Superior temporal gyrus (tissue), 1 donor: ENCODE measurements around the gene EPB41L4A.
"Not testable (repeated sequence)": the region's sequence is repeated elsewhere in the genome, so short reads cannot be mapped to it uniquely, and the experiment has no call there.

ENCODE experiments used
- DNase-seq: peaks from one replicate; pipeline ENCODE4 v3.0.0-alpha.2; 2016; ENCODE audit errors: extremely low spot score

The EPB41L4A gene

GRCh38 chr5:112403069-112403468, 16.0 kb downstream of the EPB41L4A start:
- DNase-seq = no peak

GRCh38 chr5:112401924-112402323, 17.2 kb downstream of the EPB41L4A start:
- no peak for DNase-seq

- no peak for DNase-seq
Observed at GRCh38 chr5:112397690-112398089, 21.4 kb downstream of the EPB41L4A start.

GRCh38 chr5:112396430-112396829, 22.6 kb downstream of the EPB41L4A start:
- no peak for DNase-seq

- not testable (repeated sequence) for DNase-seq
Observed at GRCh38 chr5:112395299-112395698, 23.8 kb downstream of the EPB41L4A start.

GRCh38 chr5:112390327-112390726, 28.8 kb downstream of the EPB41L4A start:
- DNase-seq = no peak

GRCh38 chr5:112388739-112389138, 30.3 kb downstream of the EPB41L4A start:
- no peak for DNase-seq

GRCh38 chr5:112388074-112388473, 31.0 kb downstream of the EPB41L4A start:
- DNase-seq = no peak

- DNase-seq = no peak
Observed at GRCh38 chr5:112386766-112387165, 32.3 kb downstream of the EPB41L4A start.

- DNase-seq = no peak
Observed at GRCh38 chr5:112385969-112386368, 33.1 kb downstream of the EPB41L4A start.

- DNase-seq = no peak
Observed at GRCh38 chr5:112385566-112385965, 33.5 kb downstream of the EPB41L4A start.

GRCh38 chr5:112384523-112384922, 34.6 kb downstream of the EPB41L4A start:
- DNase-seq = no peak

- no peak for DNase-seq
Observed at GRCh38 chr5:112382886-112383285, 36.2 kb downstream of the EPB41L4A start.

- DNase-seq = no peak
Observed at GRCh38 chr5:112381521-112381920, 37.6 kb downstream of the EPB41L4A start.

- no peak for DNase-seq
Observed at GRCh38 chr5:112379542-112380325, 39.3 kb downstream of the EPB41L4A start.

- no peak for DNase-seq
Observed at GRCh38 chr5:112374818-112375217, 44.3 kb downstream of the EPB41L4A start.

- DNase-seq = no peak
Observed at GRCh38 chr5:112374356-112374755, 44.7 kb downstream of the EPB41L4A start.

- no peak for DNase-seq
Observed at GRCh38 chr5:112373885-112374284, 45.2 kb downstream of the EPB41L4A start.

GRCh38 chr5:112372543-112372942, 46.5 kb downstream of the EPB41L4A start:
- no peak for DNase-seq

GRCh38 chr5:112371067-112371466, 48.0 kb downstream of the EPB41L4A start:
- DNase-seq = no peak

- no peak for DNase-seq
Observed at GRCh38 chr5:112367400-112367799, 51.7 kb downstream of the EPB41L4A start.

GRCh38 chr5:112366987-112367386, 52.1 kb downstream of the EPB41L4A start:
- DNase-seq = no peak

- DNase-seq = not testable (repeated sequence)
Observed at GRCh38 chr5:112360740-112361139, 58.3 kb downstream of the EPB41L4A start.
